HepG2 (cell line): ENCODE measurements around the gene TRAF4. TPM values are rescaled to one million over a fixed set of nuclear protein-coding genes. Genes with fewer than 3 reads are reported as not detected.

Source experiments
- DMAP1 ChIP-seq: IDR thresholded peaks from 2 replicates; pipeline ENCODE4 v1.6.1; 2016
- ELF3 ChIP-seq: IDR thresholded peaks from 2 replicates; pipeline ENCODE4 v1.6.1; 2016; ENCODE audit warnings: missing genetic modification reagents, missing compliant biosample characterization
- ESRRA ChIP-seq: sonication (generic); formaldehyde crosslinking; IDR thresholded peaks from 2 replicates; pipeline ENCODE4 v1.5.1; 2020; ENCODE audit warnings: mild to moderate bottlenecking, low read depth, missing genetic modification reagents
- MBNL3 ChIP-seq: fragments of 250-450 bp; sonication (Bioruptor Pico); conservative IDR thresholded peaks from 2 replicates; pipeline ENCODE4 v1.8.0; 2022; ENCODE audit warnings: mild to moderate bottlenecking, inconsistent platforms
- MIER3 ChIP-seq: IDR thresholded peaks from 2 replicates; pipeline ENCODE4 v1.6.1; 2016; ENCODE audit warnings: missing compliant biosample characterization, borderline replicate concordance
- NFRKB ChIP-seq: fragments of 450-650 bp; IDR thresholded peaks from 2 replicates; pipeline ENCODE4 v1.6.1; 2017
- NFYC ChIP-seq: IDR thresholded peaks from 2 replicates; pipeline ENCODE4 v1.6.1; 2016; ENCODE audit warnings: missing genetic modification reagents, missing compliant biosample characterization
- RBFOX2 ChIP-seq: fragments of 200-400 bp; formaldehyde crosslinking; IDR thresholded peaks from 2 replicates; pipeline ENCODE4 v1.6.1; 2017; ENCODE audit warnings: low read depth, mild to moderate bottlenecking, low read length
- RBM22 ChIP-seq: fragments of 200-400 bp; formaldehyde crosslinking; optimal IDR thresholded peaks from 2 replicates; pipeline ENCODE3; 2017; ENCODE audit warnings: mild to moderate bottlenecking, low read length, moderate library complexity
- SIN3A ChIP-seq: IDR thresholded peaks from 2 replicates; pipeline ENCODE4 v1.6.1; 2011; ENCODE audit warnings: low read depth, mild to moderate bottlenecking, control low read depth, low read length, borderline replicate concordance
- SMARCE1 ChIP-seq: fragments of 450-650 bp; IDR thresholded peaks from 2 replicates; pipeline ENCODE4 v1.6.1; 2017; ENCODE audit warnings: borderline replicate concordance
- SPEN ChIP-seq: sonication (generic); formaldehyde crosslinking; IDR thresholded peaks from 2 replicates; pipeline ENCODE4 v1.5.1; 2020; ENCODE audit warnings: low read depth, mild to moderate bottlenecking, missing genetic modification reagents
- ZNF260 ChIP-seq: sonication (generic); formaldehyde crosslinking; IDR thresholded peaks from 2 replicates; pipeline ENCODE4 v1.4.0; 2020; ENCODE audit warnings: missing genetic modification reagents, low read depth, mild to moderate bottlenecking, borderline replicate concordance
- ZNF788 ChIP-seq: sonication (generic); formaldehyde crosslinking; IDR thresholded peaks from 2 replicates; pipeline ENCODE4 v1.5.0; 2020; ENCODE audit warnings: mild to moderate bottlenecking, missing genetic modification reagents, borderline replicate concordance
- polyA plus RNA-seq, 8 experiments: library from polyadenylated mRNA; depleted of rRNA in 3 of 8; stranded (reverse) in 7 of 8; unstranded in 1 of 8; fragments of >200 nt; fragmentation: Illumina TruSeq in 4 of 8; extraction: Trizol in 4 of 8; gene quantifications; 2 replicates each; pipeline versions ENCODE4 v1.2.1 to v1.2.3, GENCODE V29; 2011 to 2016; ENCODE audit warnings: low read depth in 4 of 8, missing spikeins in 1 of 8, mixed read lengths in 1 of 8; ENCODE audit not compliant: insufficient read depth in 1 of 8
- total RNA-seq, 5 experiments: library from RNA; depleted of rRNA; stranded (reverse); fragments of >200 nt; fragmentation: Illumina TruSeq; extraction: Trizol; gene quantifications; 2 replicates each; pipeline ENCODE4 v1.2.3, GENCODE V29; 2016; ENCODE audit warnings: low read depth in 1 of 5
- TF ChIP-seq, protein P1 (sequence below): sonication (generic); formaldehyde crosslinking; IDR thresholded peaks from 2 replicates; pipeline ENCODE4 v1.4.0; 2020; ENCODE audit warnings: missing genetic modification reagents
- TF ChIP-seq, protein P2 (sequence below), 2 experiments: fragments of 450-650 bp in 1 of 2; sonication (generic) in 1 of 2; formaldehyde crosslinking in 1 of 2; IDR thresholded peaks; 2 replicates each; pipeline versions ENCODE4 v1.6.1 to v1.8.0; 2016 to 2022; ENCODE audit warnings: antibody characterized with exemption in 1 of 2, mild to moderate bottlenecking in 1 of 2, missing genetic modification reagents in 1 of 2
- TF ChIP-seq, protein P3 (sequence below): sonication (generic); formaldehyde crosslinking; IDR thresholded peaks from 2 replicates; pipeline ENCODE4 v1.4.0; 2020; ENCODE audit warnings: missing genetic modification reagents

The TRAF4 gene
- total and polyA plus RNA-seq, 2 of the 13 experiments (the other 11 are each of a cell fraction or from before 2014, with no cell fraction given) = 86.0 to 89.9 TPM

DNA sequence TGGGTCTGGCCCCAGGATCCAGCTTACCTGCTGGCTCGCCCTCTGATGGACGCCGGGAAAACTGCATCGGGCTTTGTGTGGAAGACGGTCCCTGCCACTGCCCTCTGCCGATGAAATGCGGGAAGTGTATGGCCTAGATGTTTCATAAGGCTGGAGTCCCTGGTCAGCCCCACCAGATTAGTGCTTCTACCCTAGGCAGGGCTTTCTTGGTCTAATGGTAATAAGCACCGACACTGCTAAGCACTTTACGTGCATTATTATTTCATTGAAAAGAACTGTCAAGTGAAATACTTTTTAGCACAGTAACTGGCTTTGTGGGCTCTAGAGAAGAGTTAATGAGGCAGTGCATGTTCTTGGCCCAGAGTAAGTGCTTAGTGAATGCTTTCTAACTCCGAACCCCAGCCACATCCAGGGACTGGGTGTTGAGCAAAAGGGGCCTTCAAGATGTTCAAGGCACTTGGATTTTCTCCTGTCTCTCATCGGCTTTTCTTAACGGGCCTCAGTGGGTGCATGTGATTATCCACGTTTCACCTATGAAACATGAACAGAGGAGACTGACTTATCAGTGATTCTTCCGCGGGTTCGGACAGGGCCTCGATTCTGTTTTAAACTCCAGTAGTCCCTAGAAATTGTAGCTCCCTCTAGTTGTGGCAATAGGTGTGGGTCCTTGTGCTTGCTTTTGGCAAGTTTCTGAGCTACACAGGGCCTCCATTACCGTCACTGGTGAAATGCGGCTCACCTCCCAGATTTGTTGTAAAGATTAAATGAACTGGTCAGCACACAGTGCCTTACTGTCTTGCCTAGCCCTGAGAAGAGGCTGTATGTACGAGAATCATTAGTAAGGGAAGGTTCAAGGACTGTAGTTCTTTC, 6.6 kb downstream of the TRAF4 start (continued):
- TF ChIP-seq, protein P1, sequence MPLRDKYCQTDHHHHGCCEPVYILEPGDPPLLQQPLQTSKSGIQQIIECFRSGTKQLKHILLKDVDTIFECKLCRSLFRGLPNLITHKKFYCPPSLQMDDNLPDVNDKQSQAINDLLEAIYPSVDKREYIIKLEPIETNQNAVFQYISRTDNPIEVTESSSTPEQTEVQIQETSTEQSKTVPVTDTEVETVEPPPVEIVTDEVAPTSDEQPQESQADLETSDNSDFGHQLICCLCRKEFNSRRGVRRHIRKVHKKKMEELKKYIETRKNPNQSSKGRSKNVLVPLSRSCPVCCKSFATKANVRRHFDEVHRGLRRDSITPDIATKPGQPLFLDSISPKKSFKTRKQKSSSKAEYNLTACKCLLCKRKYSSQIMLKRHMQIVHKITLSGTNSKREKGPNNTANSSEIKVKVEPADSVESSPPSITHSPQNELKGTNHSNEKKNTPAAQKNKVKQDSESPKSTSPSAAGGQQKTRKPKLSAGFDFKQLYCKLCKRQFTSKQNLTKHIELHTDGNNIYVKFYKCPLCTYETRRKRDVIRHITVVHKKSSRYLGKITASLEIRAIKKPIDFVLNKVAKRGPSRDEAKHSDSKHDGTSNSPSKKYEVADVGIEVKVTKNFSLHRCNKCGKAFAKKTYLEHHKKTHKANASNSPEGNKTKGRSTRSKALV (CRISPR knock-in tag) = no peak
- peak; percentile 49; the same call in 1 of the 2 replicates for TF ChIP-seq SIN3A
- no peak for TF ChIP-seq ESRRA (CRISPR knock-in tag)
- 0 out of 2 replicates have a peak, but pooled peaks have one; percentile 33 for TF ChIP-seq DMAP1 (CRISPR knock-in tag)
- TF ChIP-seq SMARCE1 = no peak
- TF ChIP-seq, protein P2, sequence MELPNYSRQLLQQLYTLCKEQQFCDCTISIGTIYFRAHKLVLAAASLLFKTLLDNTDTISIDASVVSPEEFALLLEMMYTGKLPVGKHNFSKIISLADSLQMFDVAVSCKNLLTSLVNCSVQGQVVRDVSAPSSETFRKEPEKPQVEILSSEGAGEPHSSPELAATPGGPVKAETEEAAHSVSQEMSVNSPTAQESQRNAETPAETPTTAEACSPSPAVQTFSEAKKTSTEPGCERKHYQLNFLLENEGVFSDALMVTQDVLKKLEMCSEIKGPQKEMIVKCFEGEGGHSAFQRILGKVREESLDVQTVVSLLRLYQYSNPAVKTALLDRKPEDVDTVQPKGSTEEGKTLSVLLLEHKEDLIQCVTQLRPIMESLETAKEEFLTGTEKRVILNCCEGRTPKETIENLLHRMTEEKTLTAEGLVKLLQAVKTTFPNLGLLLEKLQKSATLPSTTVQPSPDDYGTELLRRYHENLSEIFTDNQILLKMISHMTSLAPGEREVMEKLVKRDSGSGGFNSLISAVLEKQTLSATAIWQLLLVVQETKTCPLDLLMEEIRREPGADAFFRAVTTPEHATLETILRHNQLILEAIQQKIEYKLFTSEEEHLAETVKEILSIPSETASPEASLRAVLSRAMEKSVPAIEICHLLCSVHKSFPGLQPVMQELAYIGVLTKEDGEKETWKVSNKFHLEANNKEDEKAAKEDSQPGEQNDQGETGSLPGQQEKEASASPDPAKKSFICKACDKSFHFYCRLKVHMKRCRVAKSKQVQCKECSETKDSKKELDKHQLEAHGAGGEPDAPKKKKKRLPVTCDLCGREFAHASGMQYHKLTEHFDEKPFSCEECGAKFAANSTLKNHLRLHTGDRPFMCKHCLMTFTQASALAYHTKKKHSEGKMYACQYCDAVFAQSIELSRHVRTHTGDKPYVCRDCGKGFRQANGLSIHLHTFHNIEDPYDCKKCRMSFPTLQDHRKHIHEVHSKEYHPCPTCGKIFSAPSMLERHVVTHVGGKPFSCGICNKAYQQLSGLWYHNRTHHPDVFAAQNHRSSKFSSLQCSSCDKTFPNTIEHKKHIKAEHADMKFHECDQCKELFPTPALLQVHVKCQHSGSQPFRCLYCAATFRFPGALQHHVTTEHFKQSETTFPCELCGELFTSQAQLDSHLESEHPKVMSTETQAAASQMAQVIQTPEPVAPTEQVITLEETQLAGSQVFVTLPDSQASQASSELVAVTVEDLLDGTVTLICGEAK (IDR thresholded peaks at IDR 0.05) = no peak
- TF ChIP-seq, protein P2 (CRISPR knock-in tag; IDR thresholded peaks at IDR 0.05) = no peak
- no peak for TF ChIP-seq RBM22
- TF ChIP-seq, protein P3, sequence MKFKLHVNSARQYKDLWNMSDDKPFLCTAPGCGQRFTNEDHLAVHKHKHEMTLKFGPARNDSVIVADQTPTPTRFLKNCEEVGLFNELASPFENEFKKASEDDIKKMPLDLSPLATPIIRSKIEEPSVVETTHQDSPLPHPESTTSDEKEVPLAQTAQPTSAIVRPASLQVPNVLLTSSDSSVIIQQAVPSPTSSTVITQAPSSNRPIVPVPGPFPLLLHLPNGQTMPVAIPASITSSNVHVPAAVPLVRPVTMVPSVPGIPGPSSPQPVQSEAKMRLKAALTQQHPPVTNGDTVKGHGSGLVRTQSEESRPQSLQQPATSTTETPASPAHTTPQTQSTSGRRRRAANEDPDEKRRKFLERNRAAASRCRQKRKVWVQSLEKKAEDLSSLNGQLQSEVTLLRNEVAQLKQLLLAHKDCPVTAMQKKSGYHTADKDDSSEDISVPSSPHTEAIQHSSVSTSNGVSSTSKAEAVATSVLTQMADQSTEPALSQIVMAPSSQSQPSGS (CRISPR knock-in tag) = no peak
- TF ChIP-seq NFYC (CRISPR knock-in tag) = no peak
- TF ChIP-seq SPEN (CRISPR knock-in tag) = no peak
- TF ChIP-seq RBFOX2 = peak; percentile 51; the same call in 1 of the 2 replicates
- TF ChIP-seq MBNL3 (CRISPR knock-in tag) = no peak
- TF ChIP-seq MIER3 (CRISPR knock-in tag) = peak; percentile 59; the same call in 1 of the 2 replicates
- TF ChIP-seq ZNF260 = no peak
- TF ChIP-seq ZNF788 (CRISPR knock-in tag) = peak; percentile 49; the same call in 1 of the 2 replicates
- TF ChIP-seq NFRKB = no peak
- TF ChIP-seq ELF3 (CRISPR knock-in tag) = peak; percentile 33; the same call in 1 of the 2 replicates
